GM20431 (cell line): Measurements from ENCODE around the gene DAZAP1.

Experiments
- in situ Hi-C: fragments of 300-500 bp; cut with MseI, MboI; formaldehyde crosslinking; loops from one replicate; pipeline ENCODE4 v1.15.0; 2020; ENCODE audit warnings: low sequenced_read_pairs; ENCODE audit not compliant: unreplicated experiment

The DAZAP1 gene

GRCh38 chr19:1407528-1408299 is at the start of gene DAZAP1:
DAZAP1 (plus strand) TSS chr19:1407586; CDS start chr19:1407774, 188 bp downstream.
- in situ Hi-C loops = no loop called here

GRCh38 chr19:1360126-1360817 is 47.1 kb upstream of the DAZAP1 start:
- in situ Hi-C loops = no loop called here

- in situ Hi-C loops = no loop called here
Observed at GRCh38 chr19:1360818-1361461, 46.4 kb upstream of the DAZAP1 start.

- in situ Hi-C loops = no loop called here
Observed at GRCh38 chr19:1361601-1362386, 45.6 kb upstream of the DAZAP1 start.

GRCh38 chr19:1362387-1363257 is 44.8 kb upstream of the DAZAP1 start:
- in situ Hi-C loops = no loop called here

- in situ Hi-C loops = no loop called here
Observed at GRCh38 chr19:1363599-1363998, 43.8 kb upstream of the DAZAP1 start.

GRCh38 chr19:1364070-1364704 is 43.2 kb upstream of the DAZAP1 start:
- in situ Hi-C loops = no loop called here

- in situ Hi-C loops = no loop called here
Observed at GRCh38 chr19:1365319-1366269, 41.8 kb upstream of the DAZAP1 start.

GRCh38 chr19:1366296-1366695 is 41.1 kb upstream of the DAZAP1 start:
- in situ Hi-C loops = no loop called here

GRCh38 chr19:1366899-1367870 is 40.2 kb upstream of the DAZAP1 start:
- in situ Hi-C loops = no loop called here

GRCh38 chr19:1369214-1369805 is 38.1 kb upstream of the DAZAP1 start:
- in situ Hi-C loops = no loop called here

GRCh38 chr19:1370579-1371361 is 36.6 kb upstream of the DAZAP1 start:
- in situ Hi-C loops = no loop called here

- in situ Hi-C loops = no loop called here
Observed at GRCh38 chr19:1373042-1373533, 34.3 kb upstream of the DAZAP1 start.

- in situ Hi-C loops = no loop called here
Observed at GRCh38 chr19:1373534-1374249, 33.7 kb upstream of the DAZAP1 start.

- in situ Hi-C loops = no loop called here
Observed at GRCh38 chr19:1374250-1374577, 33.2 kb upstream of the DAZAP1 start.
